Neural progenitor cell (in vitro differentiated cells): ENCODE results near the gene POT1. TPM values are rescaled to one million over a fixed set of nuclear protein-coding genes. Genes with fewer than 3 reads are reported as not detected.

Experiments
- DNase-seq: peaks from one replicate; pipeline ENCODE4 v3.0.0-alpha.2; 2016; ENCODE audit warnings: low spot score
- H2AFZ ChIP-seq: fragments of 200-600 bp; sonication (generic); replicated peaks from 2 replicates; pipeline ENCODE4 v1.6.1; 2016; ENCODE audit warnings: antibody characterized with exemption
- H3F3A ChIP-seq: fragments of 200-600 bp; sonication (generic); 2 replicates; pipeline ENCODE4 v1.6.1; 2016; ENCODE audit warnings: antibody characterized with exemption, low read depth
- H3K27ac ChIP-seq: fragments of 200-600 bp; sonication (generic); 2 replicates; pipeline ENCODE4 v1.5.1; 2016; ENCODE audit warnings: mild to moderate bottlenecking
- H3K27me3 ChIP-seq: fragments of 200-600 bp; sonication (generic); 2 replicates; pipeline ENCODE4 v1.6.1; 2016; ENCODE audit warnings: mild to moderate bottlenecking, moderate library complexity
- H3K36me3 ChIP-seq: fragments of 200-600 bp; sonication (generic); 2 replicates; pipeline ENCODE4 v1.5.1; 2016
- H3K4me1 ChIP-seq: fragments of 200-600 bp; sonication (generic); 2 replicates; pipeline ENCODE4 v1.6.1; 2016; ENCODE audit warnings: mixed run types
- H3K4me2 ChIP-seq: fragments of 200-600 bp; sonication (generic); 2 replicates; pipeline ENCODE4 v1.6.1; 2016
- H3K4me3 ChIP-seq: fragments of 200-600 bp; sonication (generic); 2 replicates; pipeline ENCODE4 v1.5.1; 2016
- H3K79me2 ChIP-seq: fragments of 200-600 bp; sonication (generic); 2 replicates; pipeline ENCODE4 v1.6.1; 2016; ENCODE audit warnings: low read depth
- H3K9ac ChIP-seq: fragments of 200-600 bp; sonication (generic); 2 replicates; pipeline ENCODE4 v1.6.1; 2016
- H3K9me3 ChIP-seq: fragments of 200-600 bp; sonication (generic); 2 replicates; pipeline ENCODE4 v1.5.1; 2016; ENCODE audit warnings: low read depth
- H4K20me1 ChIP-seq: fragments of 200-600 bp; sonication (generic); 2 replicates; pipeline ENCODE4 v1.6.1; 2016; ENCODE audit warnings: low read depth
- H3K27ac Mint-ChIP-seq: 3 replicates; pipeline ENCODE4 v1.8.0; 2021; ENCODE audit warnings: mixed read lengths
- H3K27me3 Mint-ChIP-seq: 2 replicates; pipeline ENCODE4 v1.8.0; 2022; ENCODE audit warnings: low read depth, mild to moderate bottlenecking, inconsistent platforms, moderate library complexity, mixed read lengths; ENCODE audit not compliant: insufficient read depth
- H3K36me3 Mint-ChIP-seq: 3 replicates; pipeline ENCODE4 v1.8.0; 2021; ENCODE audit warnings: mixed read lengths
- H3K4me1 Mint-ChIP-seq: 3 replicates; pipeline ENCODE4 v1.8.0; 2021; ENCODE audit warnings: mixed read lengths
- H3K4me3 Mint-ChIP-seq: 3 replicates; pipeline ENCODE4 v1.8.0; 2021; ENCODE audit warnings: mild to moderate bottlenecking, moderate library complexity, mixed read lengths
- H3K9me3 Mint-ChIP-seq: 3 replicates; pipeline ENCODE4 v1.8.0; 2020; ENCODE audit warnings: mixed read lengths
- CTCF ChIP-seq: fragments of 200-600 bp; sonication (generic); IDR thresholded peaks from 2 replicates; pipeline ENCODE4 v1.5.1; 2017; ENCODE audit warnings: antibody characterized with exemption, mild to moderate bottlenecking
- EZH2 ChIP-seq: fragments of 200-600 bp; sonication (generic); IDR thresholded peaks from 2 replicates; pipeline ENCODE4 v1.6.1; 2017; ENCODE audit warnings: antibody characterized with exemption, mild to moderate bottlenecking, moderate library complexity
- EZH2phosphoT487 ChIP-seq: fragments of 200-600 bp; sonication (generic); IDR thresholded peaks from 2 replicates; pipeline ENCODE4 v1.6.1; 2017; ENCODE audit warnings: antibody characterized with exemption
- total RNA-seq: library from RNA; depleted of rRNA; stranded (reverse); fragments of >200 nt; gene quantifications from 2 replicates; pipeline ENCODE4 v1.2.3, GENCODE V29; 2015; ENCODE audit warnings: low replicate concordance

Gene POT1
- total RNA-seq, 1 donor from 2014 or later: 108 TPM

- Histone ChIP-seq H3K27ac (no peak overlapping the region), H3K4me3 (no peak overlapping the region), H3K4me1 (no peaks in the 10 kb centered on the region), H3K9me3 (no peaks in the 10 kb centered on the region), H3K36me3 (no peaks in the 10 kb centered on the region), H4K20me1 (peaks cover 8% of the 10 kb centered on the region), H3K4me2 (no peak overlapping the region), H3K79me2 (peaks cover 43% of the 10 kb centered on the region), H3F3A (no peaks in the 10 kb centered on the region), H3K27me3 (no peaks in the 10 kb centered on the region), H3K9ac (no peak overlapping the region), H2AFZ (no peak overlapping the region)
- H3K27ac Mint-ChIP-seq: no peak overlapping the region
- H3K9me3 Mint-ChIP-seq: peaks cover 24% of the 10 kb centered on the region
- no peaks in the 10 kb centered on the region for H3K4me1 Mint-ChIP-seq
- H3K36me3 Mint-ChIP-seq: peaks cover 15% of the 10 kb centered on the region
- no peak for TF ChIP-seq CTCF
- TF ChIP-seq EZH2phosphoT487: no peak
- TF ChIP-seq EZH2: no peak
- H3K27me3 Mint-ChIP-seq: no peaks in the 10 kb centered on the region
- H3K4me3 Mint-ChIP-seq: no peak overlapping the region
- no peak for DNase-seq
Measured at GRCh38 chr7:124908259-124908658, 21.4 kb downstream of the POT1 start.

- no peaks in the 10 kb centered on the region for H3K4me1 Mint-ChIP-seq
Measured at GRCh38 chr7:124907490-124907889, 22.1 kb downstream of the POT1 start.

GRCh38 chr7:124898531-124898930 is 31.1 kb downstream of the POT1 start:
- Histone ChIP-seq H3K27ac (no peak overlapping the region), H3K9ac (no peak overlapping the region), H3K4me1 (no peaks in the 10 kb centered on the region), H3K27me3 (no peaks in the 10 kb centered on the region), H3K36me3 (no peaks in the 10 kb centered on the region), H4K20me1 (no peaks in the 10 kb centered on the region), H3K9me3 (no peaks in the 10 kb centered on the region), H3K4me2 (no peak overlapping the region), H2AFZ (no peak overlapping the region), H3K4me3 (no peak overlapping the region), H3F3A (no peaks in the 10 kb centered on the region), H3K79me2 (peaks cover 5% of the 10 kb centered on the region)
- no peak for DNase-seq
- H3K4me1 Mint-ChIP-seq: no peaks in the 10 kb centered on the region
- no peak overlapping the region for H3K4me3 Mint-ChIP-seq
- H3K9me3 Mint-ChIP-seq: peaks cover 18% of the 10 kb centered on the region
- no peaks in the 10 kb centered on the region for H3K27me3 Mint-ChIP-seq
- TF ChIP-seq EZH2phosphoT487 (no peak), CTCF (no peak), EZH2 (no peak)
- no peak overlapping the region for H3K27ac Mint-ChIP-seq
- H3K36me3 Mint-ChIP-seq: peaks cover 22% of the 10 kb centered on the region

More at GRCh38 chr7:124907490-124907889, 22.1 kb downstream of the POT1 start:
- no peak overlapping the region for H3K27ac Mint-ChIP-seq
- Histone ChIP-seq H3K27ac (no peak overlapping the region), H3K4me3 (no peak overlapping the region), H4K20me1 (peaks cover 8% of the 10 kb centered on the region), H3K79me2 (peaks cover 45% of the 10 kb centered on the region), H3K4me2 (no peak overlapping the region), H3K4me1 (no peaks in the 10 kb centered on the region), H3K27me3 (no peaks in the 10 kb centered on the region), H3K9me3 (no peaks in the 10 kb centered on the region), H3K9ac (no peak overlapping the region), H3F3A (no peaks in the 10 kb centered on the region), H2AFZ (no peak overlapping the region), H3K36me3 (no peaks in the 10 kb centered on the region)
- peaks cover 27% of the 10 kb centered on the region for H3K9me3 Mint-ChIP-seq
- no peaks in the 10 kb centered on the region for H3K27me3 Mint-ChIP-seq
- H3K4me3 Mint-ChIP-seq: no peak overlapping the region
- TF ChIP-seq EZH2: no peak
- no peak for TF ChIP-seq EZH2phosphoT487
- no peak for TF ChIP-seq CTCF
- DNase-seq: no peak
- peaks cover 16% of the 10 kb centered on the region for H3K36me3 Mint-ChIP-seq
